Vagina (tissue), 2 donors: ENCODE measurements around the gene CHN2. TPM values are rescaled to one million over a fixed set of nuclear protein-coding genes. Genes with fewer than 3 reads are reported as not detected.

Experiments
- DNase-seq, 2 donors: peaks; one replicate each; pipeline ENCODE4 v3.0.0-alpha.2; 2017; ENCODE audit errors: extremely low spot score in 2 of 2
- H3K27ac ChIP-seq: fragments of 200-600 bp; sonication (generic); one replicate; pipeline ENCODE4 v1.5.1; 2019
- H3K27me3 ChIP-seq: fragments of 200-600 bp; sonication (generic); one replicate; pipeline ENCODE4 v1.5.1; 2019
- H3K36me3 ChIP-seq, 2 donors: fragments of 200-600 bp; sonication (generic); one replicate each; pipeline ENCODE4 v1.5.1; 2017 to 2019
- H3K4me1 ChIP-seq: fragments of 200-600 bp; sonication (generic); one replicate; pipeline ENCODE4 v1.5.1; 2019
- H3K4me3 ChIP-seq, 2 donors: fragments of 200-600 bp; sonication (generic); 1 replicate in 1 of 2; 2 replicates in 1 of 2; pipeline ENCODE4 v1.5.1; 2016 to 2019
- H3K9me3 ChIP-seq: fragments of 200-600 bp; sonication (generic); one replicate; pipeline ENCODE4 v1.5.1; 2019
- POLR2A ChIP-seq, 2 donors: fragments of 450-650 bp; IDR thresholded peaks; one replicate each; pipeline ENCODE4 v1.6.1; 2017; ENCODE audit warnings: antibody characterized with exemption in 2 of 2, mild to moderate bottlenecking in 2 of 2, moderate library complexity in 2 of 2
- POLR2AphosphoS5 ChIP-seq, 2 donors: sonication (generic); formaldehyde crosslinking; IDR thresholded peaks; one replicate each; pipeline ENCODE4 v1.9.0; 2017; ENCODE audit warnings: antibody characterized with exemption in 2 of 2, mild to moderate bottlenecking in 2 of 2, low read depth in 1 of 2; ENCODE audit not compliant: insufficient read depth in 1 of 2
- intact Hi-C: fragments of 100-400 bp; cut with DNase I; formaldehyde crosslinking; loops from one replicate; pipeline ENCODE4 v1.15.1; 2023
- total RNA-seq: library from RNA; depleted of rRNA; stranded (reverse); fragments of >200 nt; gene quantifications from one replicate; pipeline ENCODE4 v1.2.3, GENCODE V29; 2016
- TF ChIP-seq, protein P1 (sequence below), 3 experiments: fragments of 450-650 bp in 2 of 3; fragments of 200-600 bp in 1 of 3; sonication (generic) in 1 of 3; IDR thresholded peaks; one replicate each; pipeline ENCODE4 v1.5.1; 2017 to 2019; ENCODE audit warnings: antibody characterized with exemption in 3 of 3, mild to moderate bottlenecking in 2 of 3, moderate library complexity in 2 of 3

Gene CHN2
- total RNA-seq, 1 donor from 2014 or later: 11.0 TPM

- intact Hi-C loops: no loop called here
- no peaks in the 10 kb centered on the region for H3K4me1 ChIP-seq
Observed at GRCh38 chr7:29381206-29382094, 186.9 kb downstream of the CHN2 start.

DNA sequence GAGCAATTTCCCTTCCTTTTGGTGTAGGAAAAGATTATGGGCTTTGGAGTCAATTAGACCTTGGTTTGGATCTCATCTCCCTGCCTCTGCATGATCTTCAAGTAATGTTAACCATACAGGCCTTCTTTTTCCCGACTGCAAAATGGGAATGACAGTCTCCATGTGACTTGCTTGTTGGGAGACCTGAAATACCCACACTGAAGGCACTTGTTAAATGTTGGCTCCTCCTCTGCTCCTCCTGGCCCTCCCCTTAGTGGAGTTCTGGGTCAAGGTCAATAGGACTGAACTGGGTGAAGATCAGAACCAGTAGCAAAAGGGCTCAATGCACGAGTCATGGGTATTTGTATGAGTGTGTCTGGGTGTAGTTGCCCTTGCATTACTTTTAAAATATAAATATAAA lies 189.7 kb downstream of the CHN2 start:
- no peaks in the 10 kb centered on the region for H3K36me3 ChIP-seq
- H3K4me1 ChIP-seq: no peaks in the 10 kb centered on the region
- DNase-seq: no peak
- H3K27me3 ChIP-seq: no peaks in the 10 kb centered on the region
- no peak overlapping the region for H3K4me3 ChIP-seq
- H3K27ac ChIP-seq: no peak overlapping the region
- no peaks in the 10 kb centered on the region for H3K9me3 ChIP-seq
- intact Hi-C loops: no loop called here
- TF ChIP-seq, protein P1, sequence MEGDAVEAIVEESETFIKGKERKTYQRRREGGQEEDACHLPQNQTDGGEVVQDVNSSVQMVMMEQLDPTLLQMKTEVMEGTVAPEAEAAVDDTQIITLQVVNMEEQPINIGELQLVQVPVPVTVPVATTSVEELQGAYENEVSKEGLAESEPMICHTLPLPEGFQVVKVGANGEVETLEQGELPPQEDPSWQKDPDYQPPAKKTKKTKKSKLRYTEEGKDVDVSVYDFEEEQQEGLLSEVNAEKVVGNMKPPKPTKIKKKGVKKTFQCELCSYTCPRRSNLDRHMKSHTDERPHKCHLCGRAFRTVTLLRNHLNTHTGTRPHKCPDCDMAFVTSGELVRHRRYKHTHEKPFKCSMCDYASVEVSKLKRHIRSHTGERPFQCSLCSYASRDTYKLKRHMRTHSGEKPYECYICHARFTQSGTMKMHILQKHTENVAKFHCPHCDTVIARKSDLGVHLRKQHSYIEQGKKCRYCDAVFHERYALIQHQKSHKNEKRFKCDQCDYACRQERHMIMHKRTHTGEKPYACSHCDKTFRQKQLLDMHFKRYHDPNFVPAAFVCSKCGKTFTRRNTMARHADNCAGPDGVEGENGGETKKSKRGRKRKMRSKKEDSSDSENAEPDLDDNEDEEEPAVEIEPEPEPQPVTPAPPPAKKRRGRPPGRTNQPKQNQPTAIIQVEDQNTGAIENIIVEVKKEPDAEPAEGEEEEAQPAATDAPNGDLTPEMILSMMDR (IDR thresholded peaks at IDR 0.05): no peak
- TF ChIP-seq POLR2AphosphoS5 (IDR thresholded peaks at IDR 0.05; ENCODE audit: insufficient read depth in 1 of 2, low read depth in 1 of 2) (no peak), POLR2A (IDR thresholded peaks at IDR 0.05) (no peak)

More at GRCh38 chr7:29381206-29382094, 186.9 kb downstream of the CHN2 start:
- TF ChIP-seq, protein P1 (IDR thresholded peaks at IDR 0.05): no peak
- no peak for TF ChIP-seq POLR2AphosphoS5 (IDR thresholded peaks at IDR 0.05; ENCODE audit: insufficient read depth in 1 of 2, low read depth in 1 of 2)
- no peak for TF ChIP-seq POLR2A (IDR thresholded peaks at IDR 0.05)
- no peak overlapping the region for H3K4me3 ChIP-seq
- no peak for DNase-seq
- H3K36me3 ChIP-seq: no peaks in the 10 kb centered on the region
- H3K27ac ChIP-seq: no peak overlapping the region
- no peaks in the 10 kb centered on the region for H3K27me3 ChIP-seq
- H3K9me3 ChIP-seq: no peaks in the 10 kb centered on the region

- DNase-seq: no peak
- H3K27me3 ChIP-seq: no peaks in the 10 kb centered on the region
- H3K36me3 ChIP-seq: no peaks in the 10 kb centered on the region
- no peak overlapping the region for H3K4me3 ChIP-seq
- intact Hi-C loops: no loop called here
- no peaks in the 10 kb centered on the region for H3K9me3 ChIP-seq
- H3K4me1 ChIP-seq: no peaks in the 10 kb centered on the region
- H3K27ac ChIP-seq: no peak overlapping the region
- TF ChIP-seq POLR2AphosphoS5 (IDR thresholded peaks at IDR 0.05; ENCODE audit: insufficient read depth in 1 of 2, low read depth in 1 of 2) (no peak), POLR2A (IDR thresholded peaks at IDR 0.05) (no peak)
- TF ChIP-seq, protein P1 (IDR thresholded peaks at IDR 0.05): no peak
Observed at GRCh38 chr7:29385214-29385814, 190.7 kb downstream of the CHN2 start.

DNA sequence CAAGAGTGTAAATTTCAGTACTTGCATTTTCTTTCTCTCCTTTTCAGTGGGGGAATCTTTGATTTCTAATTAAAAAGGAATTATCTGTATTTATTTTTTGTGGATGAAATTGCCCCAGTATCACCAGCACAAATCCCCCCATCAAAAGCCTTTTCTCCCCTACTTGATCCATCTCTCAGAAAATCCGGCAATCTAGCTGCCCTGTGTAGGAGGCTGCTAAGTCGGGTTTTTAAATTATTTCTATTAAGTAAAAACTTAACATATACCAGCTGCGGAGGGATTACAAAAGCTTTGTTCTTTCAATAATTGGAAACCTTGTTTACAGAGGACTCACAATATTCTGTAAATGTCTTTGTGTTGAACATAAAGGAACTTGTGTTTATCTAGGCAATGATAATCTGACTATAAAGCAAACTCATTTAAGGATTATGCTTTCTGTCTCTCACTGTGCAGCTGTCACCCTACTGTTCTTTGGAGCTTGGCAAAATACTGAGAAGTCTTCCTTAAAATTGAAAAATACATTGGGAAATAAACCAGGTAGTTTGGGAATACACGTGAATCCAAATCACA lies 191.7 kb downstream of the CHN2 start:
- no peaks in the 10 kb centered on the region for H3K27me3 ChIP-seq
- no peaks in the 10 kb centered on the region for H3K36me3 ChIP-seq
- no peak for DNase-seq
- H3K4me1 ChIP-seq: no peaks in the 10 kb centered on the region
- no peak for TF ChIP-seq POLR2A (IDR thresholded peaks at IDR 0.05)
- TF ChIP-seq, protein P1 (IDR thresholded peaks at IDR 0.05): no peak
- no peak for TF ChIP-seq POLR2AphosphoS5 (IDR thresholded peaks at IDR 0.05; ENCODE audit: insufficient read depth in 1 of 2, low read depth in 1 of 2)
- H3K4me3 ChIP-seq: no peak overlapping the region
- H3K9me3 ChIP-seq: no peaks in the 10 kb centered on the region
- intact Hi-C loops: no loop called here
- H3K27ac ChIP-seq: no peak overlapping the region
